Kidney glomerular epithelial cell (primary cell): ENCODE data around the gene HDAC7.

Source experiments
- DNase-seq: peaks from one replicate; lab custom pipeline; 2025; lab: John Stamatoyannopoulos, UW

Gene HDAC7

GRCh38 chr12:47819896-47820630, at the start of gene HDAC7:
Gene HDAC7, minus strand, starts transcription at chr12:47819903. Its CDS starts 118 bp downstream, at chr12:47819785.
- peak; percentile 64 for DNase-seq

DNA sequence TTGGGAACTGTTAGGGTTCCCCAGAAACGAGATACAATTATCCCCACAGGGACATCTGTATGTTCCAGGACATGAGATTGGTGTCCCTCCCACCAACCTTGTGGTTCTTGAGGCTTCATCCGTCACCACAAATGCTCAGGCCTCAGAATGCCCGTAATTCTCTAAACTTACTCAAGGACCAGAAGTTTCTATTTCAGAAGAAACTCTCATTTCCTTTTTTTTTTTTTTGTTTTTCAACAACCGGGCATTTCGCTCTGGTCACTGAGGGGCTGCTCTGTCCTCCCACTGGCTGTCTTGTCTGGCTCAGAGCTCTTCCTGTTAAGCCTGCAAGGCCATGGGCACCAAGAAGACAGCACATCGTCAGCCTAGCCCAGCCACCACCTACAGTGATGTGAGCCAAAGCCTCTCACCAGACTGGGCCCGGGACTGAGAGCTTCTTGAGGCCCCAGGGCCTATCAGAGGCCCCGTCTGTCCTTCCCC, 48.9 kb upstream of the HDAC7 start:
- no peak for DNase-seq

- DNase-seq = no peak
Observed at GRCh38 chr12:47868041-47868440, 48.3 kb upstream of the HDAC7 start.

DNA sequence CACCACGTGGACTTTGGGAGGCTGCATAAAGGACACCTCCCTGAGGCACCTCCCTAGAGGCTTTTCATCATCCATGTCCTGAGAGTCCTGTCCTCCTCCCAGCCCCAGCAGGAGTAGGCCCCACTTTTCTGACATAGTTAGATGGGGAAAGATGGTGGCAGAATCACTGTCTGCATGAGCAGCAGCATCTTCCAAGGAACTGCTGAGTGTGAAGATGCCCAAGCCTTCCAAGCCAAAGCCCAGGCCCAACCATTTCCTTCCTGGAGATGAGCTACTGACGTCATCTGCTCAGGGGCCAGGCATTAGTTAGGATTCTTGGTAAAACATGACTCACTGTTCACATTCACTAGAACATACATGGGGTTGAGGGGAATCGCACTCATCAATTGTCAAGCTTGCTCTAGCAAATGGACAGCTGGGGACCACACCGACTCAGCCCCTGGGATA, 47.8 kb upstream of the HDAC7 start:
- DNase-seq = no peak

- no peak for DNase-seq
Observed at GRCh38 chr12:47864646-47865235, 45.0 kb upstream of the HDAC7 start.

- no peak for DNase-seq
Observed at GRCh38 chr12:47863985-47864384, 44.3 kb upstream of the HDAC7 start.

GRCh38 chr12:47863467-47863866, 43.8 kb upstream of the HDAC7 start:
- DNase-seq = no peak

DNA sequence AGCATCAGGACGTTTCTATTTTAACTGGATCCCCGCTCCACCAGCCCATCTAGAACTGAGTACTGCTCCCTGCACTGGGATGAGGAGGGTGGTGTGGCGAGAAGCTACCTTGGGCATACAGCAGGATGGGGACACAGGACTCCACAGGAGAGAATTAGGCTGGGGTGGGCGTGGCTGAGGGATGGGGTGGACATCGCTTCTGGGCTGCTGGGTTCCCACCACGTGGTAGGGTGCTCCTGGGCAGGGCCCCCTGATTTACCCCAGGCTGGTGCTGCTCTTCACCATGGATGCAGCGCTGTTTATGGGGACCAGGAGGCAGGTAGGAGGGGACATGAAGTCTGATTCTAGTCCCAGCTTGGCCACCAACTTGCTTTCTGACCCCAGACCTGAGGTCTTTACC, 43.2 kb upstream of the HDAC7 start:
- DNase-seq = no peak

- no peak for DNase-seq
Observed at GRCh38 chr12:47862167-47862750, 42.6 kb upstream of the HDAC7 start.

- DNase-seq = no peak
Observed at GRCh38 chr12:47860873-47861272, 41.2 kb upstream of the HDAC7 start.

DNA sequence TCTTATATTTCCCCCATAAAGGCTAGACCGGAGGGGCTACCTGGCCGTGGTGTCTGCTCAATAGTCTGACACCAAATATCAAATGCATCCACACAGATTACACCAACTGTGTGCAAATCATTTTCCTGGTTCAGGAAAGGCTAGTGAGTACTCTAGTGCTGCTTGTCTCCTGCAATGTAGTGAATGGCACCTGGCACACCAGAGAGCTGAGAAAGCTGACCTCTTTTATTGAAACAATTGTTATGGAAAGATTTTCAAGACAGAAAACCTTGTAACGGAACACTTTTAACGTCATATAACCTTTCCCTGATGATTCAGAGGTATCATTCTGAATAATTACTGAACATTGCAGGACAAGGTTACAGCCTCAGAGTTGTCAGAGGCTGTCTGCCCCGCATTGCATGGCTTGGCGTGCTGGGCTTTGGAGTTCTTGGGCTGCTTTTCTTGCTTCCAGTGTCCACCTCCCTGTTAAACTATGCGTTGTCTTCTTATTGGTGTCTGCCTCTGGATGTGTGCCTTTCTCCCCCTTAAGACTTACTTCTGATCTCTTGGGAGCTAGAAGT, 40.7 kb upstream of the HDAC7 start:
- DNase-seq = no peak

DNA sequence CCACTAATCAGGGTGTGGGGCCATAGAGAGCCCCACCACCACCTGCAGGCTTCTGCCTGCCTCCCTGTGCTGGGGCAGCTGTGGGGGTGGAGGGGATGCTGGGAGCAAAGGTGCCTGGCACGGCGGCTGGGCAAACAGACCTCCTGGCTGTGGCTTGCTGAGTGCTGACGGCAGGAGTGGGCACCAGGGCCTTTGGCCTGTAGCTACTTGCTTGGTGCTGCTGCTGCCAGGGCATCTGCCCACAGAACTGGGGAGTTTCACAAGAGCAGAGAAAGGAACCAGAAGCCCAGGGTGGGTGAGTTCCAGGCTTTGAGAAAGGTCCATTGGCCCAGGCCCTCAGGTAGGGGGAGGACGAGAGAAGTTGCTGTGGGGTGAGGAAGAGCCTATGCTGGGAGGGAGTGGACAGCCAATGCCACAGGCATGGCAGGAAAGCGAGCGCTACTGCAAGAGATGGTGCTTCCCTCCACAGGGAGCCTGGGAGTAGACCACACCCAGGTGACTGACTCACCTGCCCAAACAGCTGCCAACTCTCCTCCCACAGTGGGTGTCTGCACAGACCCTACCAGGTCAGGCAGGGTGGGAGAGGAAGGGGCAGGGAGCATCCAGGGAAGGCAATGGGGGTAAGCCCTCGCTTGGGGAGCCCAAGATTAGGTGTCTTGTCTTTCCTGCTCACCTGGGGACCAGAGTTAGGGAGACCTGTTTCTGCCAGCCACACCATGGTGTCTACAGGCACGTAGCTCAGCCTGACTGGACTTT, 39.0 kb upstream of the HDAC7 start:
- DNase-seq = no peak

DNA sequence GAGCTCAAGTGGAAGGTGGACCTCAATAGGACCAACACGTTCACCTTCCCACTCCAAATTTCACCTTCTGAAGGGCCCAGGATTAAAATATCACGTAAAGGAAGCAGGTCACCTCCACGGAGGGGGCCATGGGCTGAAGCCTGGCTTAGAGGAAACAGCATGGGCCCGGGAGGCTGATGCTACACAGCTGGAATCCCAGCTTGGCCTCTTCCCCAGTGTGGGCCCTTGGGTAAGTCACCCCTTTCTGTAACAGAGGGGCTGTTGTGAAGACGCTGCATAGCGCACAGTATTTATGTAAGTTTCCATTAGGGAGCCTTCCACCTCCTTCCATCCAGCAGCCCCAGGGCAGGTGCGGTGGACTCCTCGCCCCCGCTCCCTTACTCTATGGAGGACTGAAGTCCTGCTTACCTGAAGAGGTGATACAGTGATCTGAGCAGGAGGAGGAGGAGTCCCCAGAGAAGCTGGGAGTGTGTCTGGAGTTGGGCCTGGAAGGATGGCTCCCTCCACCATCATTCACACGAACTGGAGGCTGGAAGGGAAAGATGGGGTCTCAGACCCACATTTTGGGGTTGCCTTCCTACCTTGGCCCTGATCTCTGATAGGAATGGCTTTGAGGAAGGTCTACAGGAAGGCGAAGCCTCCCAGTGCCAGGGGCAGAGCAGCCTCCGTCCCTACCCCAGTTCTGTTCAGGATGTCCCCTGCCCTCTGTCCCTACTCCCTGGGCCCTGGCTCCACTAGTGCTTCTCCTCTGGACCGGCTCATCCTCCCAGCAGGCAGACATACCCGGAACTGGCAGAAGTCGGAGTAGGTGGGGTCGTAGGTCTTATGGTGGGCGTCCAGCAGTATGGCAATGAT, 37.2 kb upstream of the HDAC7 start:
- DNase-seq = no peak

GRCh38 chr12:47856094-47856493, 36.4 kb upstream of the HDAC7 start:
- no peak for DNase-seq

- no peak for DNase-seq
Observed at GRCh38 chr12:47855502-47855901, 35.8 kb upstream of the HDAC7 start.

GRCh38 chr12:47854531-47854930, 34.8 kb upstream of the HDAC7 start:
- no peak for DNase-seq

GRCh38 chr12:47852096-47852571, 32.4 kb upstream of the HDAC7 start:
- DNase-seq = no peak

DNA sequence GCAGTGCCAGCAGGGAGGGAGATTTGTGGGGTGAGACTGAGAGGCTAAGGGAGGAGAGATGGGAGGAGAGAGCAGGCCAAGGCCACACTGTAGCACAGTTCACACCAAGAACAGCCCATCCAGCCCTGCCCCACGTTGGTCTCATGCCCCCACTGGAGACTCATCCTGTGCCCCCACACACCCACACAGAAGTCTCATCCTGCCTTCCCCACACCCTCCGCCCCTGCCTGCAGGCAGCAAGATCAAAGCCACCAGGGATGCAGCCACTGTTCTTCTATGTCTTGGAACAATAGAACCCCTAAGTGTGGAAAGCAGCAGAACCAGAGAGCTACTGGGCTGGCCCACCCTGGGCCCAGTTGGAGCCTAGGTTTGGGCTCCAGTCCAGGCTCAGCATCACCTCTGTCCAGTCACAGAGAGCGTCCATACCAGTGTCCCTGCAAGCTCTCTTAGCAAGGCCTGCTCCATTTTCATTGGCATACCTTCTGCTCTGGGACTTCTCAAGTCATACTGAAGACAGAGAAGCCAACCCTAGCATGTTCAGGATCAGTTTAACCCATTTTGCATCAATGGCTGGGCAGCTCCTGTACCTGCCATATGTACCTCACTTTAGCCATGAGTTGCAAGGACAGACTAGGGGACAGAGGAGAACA, 31.7 kb upstream of the HDAC7 start:
- DNase-seq = no peak

GRCh38 chr12:47850153-47851084, 30.7 kb upstream of the HDAC7 start:
- DNase-seq = no peak
